Lower leg skin (tissue), 3 donors: Measurements from ENCODE around the gene CMSS1.

Source experiments
- POLR2A ChIP-seq, 2 donors: fragments of 450-650 bp; IDR thresholded peaks; one replicate each; pipeline ENCODE4 v1.6.1; 2016 to 2017; ENCODE audit warnings: antibody characterized with exemption in 2 of 2, mild to moderate bottlenecking in 1 of 2, moderate library complexity in 1 of 2
- TF ChIP-seq, protein P1 (sequence below), 3 donors: fragments of 450-650 bp; IDR thresholded peaks; one replicate each; pipeline ENCODE4 v1.5.1; 2016; ENCODE audit warnings: antibody characterized with exemption in 3 of 3, mild to moderate bottlenecking in 3 of 3, moderate library complexity in 2 of 3

GRCh38 chr3:99867594-99868310, 50.1 kb downstream of the CMSS1 start:
- no peak for TF ChIP-seq POLR2A (IDR thresholded peaks at IDR 0.05)
- TF ChIP-seq, protein P1, sequence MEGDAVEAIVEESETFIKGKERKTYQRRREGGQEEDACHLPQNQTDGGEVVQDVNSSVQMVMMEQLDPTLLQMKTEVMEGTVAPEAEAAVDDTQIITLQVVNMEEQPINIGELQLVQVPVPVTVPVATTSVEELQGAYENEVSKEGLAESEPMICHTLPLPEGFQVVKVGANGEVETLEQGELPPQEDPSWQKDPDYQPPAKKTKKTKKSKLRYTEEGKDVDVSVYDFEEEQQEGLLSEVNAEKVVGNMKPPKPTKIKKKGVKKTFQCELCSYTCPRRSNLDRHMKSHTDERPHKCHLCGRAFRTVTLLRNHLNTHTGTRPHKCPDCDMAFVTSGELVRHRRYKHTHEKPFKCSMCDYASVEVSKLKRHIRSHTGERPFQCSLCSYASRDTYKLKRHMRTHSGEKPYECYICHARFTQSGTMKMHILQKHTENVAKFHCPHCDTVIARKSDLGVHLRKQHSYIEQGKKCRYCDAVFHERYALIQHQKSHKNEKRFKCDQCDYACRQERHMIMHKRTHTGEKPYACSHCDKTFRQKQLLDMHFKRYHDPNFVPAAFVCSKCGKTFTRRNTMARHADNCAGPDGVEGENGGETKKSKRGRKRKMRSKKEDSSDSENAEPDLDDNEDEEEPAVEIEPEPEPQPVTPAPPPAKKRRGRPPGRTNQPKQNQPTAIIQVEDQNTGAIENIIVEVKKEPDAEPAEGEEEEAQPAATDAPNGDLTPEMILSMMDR (IDR thresholded peaks at IDR 0.05): no peak
